Esophagus muscularis mucosa (tissue), 3 donors: ENCODE results near the gene LCP2.

ENCODE experiments used
- CTCF ChIP-seq, 3 experiments: fragments of 200-600 bp in 2 of 3; fragments of 450-650 bp in 1 of 3; sonication (generic) in 2 of 3; IDR thresholded peaks; one replicate each; pipeline ENCODE4 v1.5.1; 2017 to 2019; ENCODE audit warnings: antibody characterized with exemption in 3 of 3, mild to moderate bottlenecking in 2 of 3, moderate library complexity in 1 of 3
- POLR2A ChIP-seq: fragments of 450-650 bp; IDR thresholded peaks from one replicate; pipeline ENCODE4 v1.6.1; 2017; ENCODE audit warnings: antibody characterized with exemption, moderate library complexity, mild to moderate bottlenecking, low read depth
- POLR2AphosphoS5 ChIP-seq, 2 donors: sonication (generic); formaldehyde crosslinking; IDR thresholded peaks; one replicate each; pipeline ENCODE4 v1.6.1; 2017; ENCODE audit warnings: antibody characterized with exemption in 2 of 2

- TF ChIP-seq CTCF (IDR thresholded peaks at IDR 0.05), result no peak
- TF ChIP-seq POLR2A, result no peak
- TF ChIP-seq POLR2AphosphoS5 (IDR thresholded peaks at IDR 0.05), result no peak
Measured at GRCh38 chr5:170286386-170286925, 11.1 kb downstream of the LCP2 start.
